ENCODE data around the gene VPS29. TPM values are rescaled to one million over a fixed set of nuclear protein-coding genes. Genes with fewer than 3 reads are reported as not detected.
A peak's percentile ranks its signal among the peaks of the same experiment; 100 is the strongest.

The VPS29 gene
- total and polyA plus RNA-seq, 9 of the 15 experiments (the other 6 are each of a cell fraction or from before 2014, with no cell fraction given) = 85.8 to 638 (median 272) TPM

- TF ChIP-seq ZNF431 (CRISPR knock-in tag; IDR thresholded peaks at IDR 0.05) = 0 out of 2 replicates have a peak, but pooled peaks have one; percentile 23
- TF ChIP-seq CXXC5 (CRISPR knock-in tag; IDR thresholded peaks at IDR 0.05) = peak; percentile 69
- peak; percentile 66; the same call in 1 of the 2 replicates for TF ChIP-seq ZZZ3 (IDR thresholded peaks at IDR 0.05)
- peak; percentile 66 for TF ChIP-seq NR2C1 (IDR thresholded peaks at IDR 0.05)
- peak; percentile 56; the same call in 1 of the 2 replicates for TF ChIP-seq NR2C1 (tag; IDR thresholded peaks at IDR 0.05)
- TF ChIP-seq, protein P1, sequence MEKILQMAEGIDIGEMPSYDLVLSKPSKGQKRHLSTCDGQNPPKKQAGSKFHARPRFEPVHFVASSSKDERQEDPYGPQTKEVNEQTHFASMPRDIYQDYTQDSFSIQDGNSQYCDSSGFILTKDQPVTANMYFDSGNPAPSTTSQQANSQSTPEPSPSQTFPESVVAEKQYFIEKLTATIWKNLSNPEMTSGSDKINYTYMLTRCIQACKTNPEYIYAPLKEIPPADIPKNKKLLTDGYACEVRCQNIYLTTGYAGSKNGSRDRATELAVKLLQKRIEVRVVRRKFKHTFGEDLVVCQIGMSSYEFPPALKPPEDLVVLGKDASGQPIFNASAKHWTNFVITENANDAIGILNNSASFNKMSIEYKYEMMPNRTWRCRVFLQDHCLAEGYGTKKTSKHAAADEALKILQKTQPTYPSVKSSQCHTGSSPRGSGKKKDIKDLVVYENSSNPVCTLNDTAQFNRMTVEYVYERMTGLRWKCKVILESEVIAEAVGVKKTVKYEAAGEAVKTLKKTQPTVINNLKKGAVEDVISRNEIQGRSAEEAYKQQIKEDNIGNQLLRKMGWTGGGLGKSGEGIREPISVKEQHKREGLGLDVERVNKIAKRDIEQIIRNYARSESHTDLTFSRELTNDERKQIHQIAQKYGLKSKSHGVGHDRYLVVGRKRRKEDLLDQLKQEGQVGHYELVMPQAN (IDR thresholded peaks at IDR 0.05; ENCODE audit: borderline replicate concordance) = peak; percentile 94
- TF ChIP-seq, protein P2, sequence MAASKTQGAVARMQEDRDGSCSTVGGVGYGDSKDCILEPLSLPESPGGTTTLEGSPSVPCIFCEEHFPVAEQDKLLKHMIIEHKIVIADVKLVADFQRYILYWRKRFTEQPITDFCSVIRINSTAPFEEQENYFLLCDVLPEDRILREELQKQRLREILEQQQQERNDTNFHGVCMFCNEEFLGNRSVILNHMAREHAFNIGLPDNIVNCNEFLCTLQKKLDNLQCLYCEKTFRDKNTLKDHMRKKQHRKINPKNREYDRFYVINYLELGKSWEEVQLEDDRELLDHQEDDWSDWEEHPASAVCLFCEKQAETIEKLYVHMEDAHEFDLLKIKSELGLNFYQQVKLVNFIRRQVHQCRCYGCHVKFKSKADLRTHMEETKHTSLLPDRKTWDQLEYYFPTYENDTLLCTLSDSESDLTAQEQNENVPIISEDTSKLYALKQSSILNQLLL (CRISPR knock-in tag; IDR thresholded peaks at IDR 0.05; ENCODE audit: borderline replicate concordance) = no peak
- TF ChIP-seq ATF2 (CRISPR knock-in tag; IDR thresholded peaks at IDR 0.05) = no peak
- TF ChIP-seq, protein P3, sequence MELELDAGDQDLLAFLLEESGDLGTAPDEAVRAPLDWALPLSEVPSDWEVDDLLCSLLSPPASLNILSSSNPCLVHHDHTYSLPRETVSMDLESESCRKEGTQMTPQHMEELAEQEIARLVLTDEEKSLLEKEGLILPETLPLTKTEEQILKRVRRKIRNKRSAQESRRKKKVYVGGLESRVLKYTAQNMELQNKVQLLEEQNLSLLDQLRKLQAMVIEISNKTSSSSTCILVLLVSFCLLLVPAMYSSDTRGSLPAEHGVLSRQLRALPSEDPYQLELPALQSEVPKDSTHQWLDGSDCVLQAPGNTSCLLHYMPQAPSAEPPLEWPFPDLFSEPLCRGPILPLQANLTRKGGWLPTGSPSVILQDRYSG (tag; conservative IDR thresholded peaks at IDR 0.05; ENCODE audit: low read depth) = no peak
- no peak for TF ChIP-seq MBD1 (CRISPR knock-in tag; IDR thresholded peaks at IDR 0.05)
- TF ChIP-seq MCM5 (IDR thresholded peaks at IDR 0.05; ENCODE audit: low read depth) = no peak
- TF ChIP-seq, protein P4, sequence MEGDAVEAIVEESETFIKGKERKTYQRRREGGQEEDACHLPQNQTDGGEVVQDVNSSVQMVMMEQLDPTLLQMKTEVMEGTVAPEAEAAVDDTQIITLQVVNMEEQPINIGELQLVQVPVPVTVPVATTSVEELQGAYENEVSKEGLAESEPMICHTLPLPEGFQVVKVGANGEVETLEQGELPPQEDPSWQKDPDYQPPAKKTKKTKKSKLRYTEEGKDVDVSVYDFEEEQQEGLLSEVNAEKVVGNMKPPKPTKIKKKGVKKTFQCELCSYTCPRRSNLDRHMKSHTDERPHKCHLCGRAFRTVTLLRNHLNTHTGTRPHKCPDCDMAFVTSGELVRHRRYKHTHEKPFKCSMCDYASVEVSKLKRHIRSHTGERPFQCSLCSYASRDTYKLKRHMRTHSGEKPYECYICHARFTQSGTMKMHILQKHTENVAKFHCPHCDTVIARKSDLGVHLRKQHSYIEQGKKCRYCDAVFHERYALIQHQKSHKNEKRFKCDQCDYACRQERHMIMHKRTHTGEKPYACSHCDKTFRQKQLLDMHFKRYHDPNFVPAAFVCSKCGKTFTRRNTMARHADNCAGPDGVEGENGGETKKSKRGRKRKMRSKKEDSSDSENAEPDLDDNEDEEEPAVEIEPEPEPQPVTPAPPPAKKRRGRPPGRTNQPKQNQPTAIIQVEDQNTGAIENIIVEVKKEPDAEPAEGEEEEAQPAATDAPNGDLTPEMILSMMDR (IDR thresholded peaks at IDR 0.05 in 2 of 3, conservative IDR thresholded peaks at IDR 0.05 in 1 of 3; ENCODE audit: insufficient read depth in 2 of 3, low read depth in 1 of 3, low read length in 3 of 3) = peak; percentile 94 to 97 (median 95)
- TF ChIP-seq BDP1 (IDR thresholded peaks at IDR 0.05; ENCODE audit: insufficient read depth, insufficient read length) = no peak
- TF ChIP-seq MAX (CRISPR knock-in tag; IDR thresholded peaks at IDR 0.05) = peak; percentile 56; the same call in 1 of the 2 replicates
- peak; percentile 79; the same call in 1 of the 2 replicates for TF ChIP-seq CTBP1 (IDR thresholded peaks at IDR 0.05; ENCODE audit: borderline replicate concordance)
- peak; percentile 64 for TF ChIP-seq SIN3B (IDR thresholded peaks at IDR 0.05; ENCODE audit: low read depth)
Observed at GRCh38 chr12:110449799-110450497, 52.0 kb downstream of the VPS29 start, which contains the start of gene ARPC3 (continued).

Measured in K562 (cell line).